HS-27A (cell line): ENCODE results near the gene C10orf67.

Experiments
- DNase-seq: peaks from one replicate; pipeline ENCODE4 v3.0.0-alpha.2; 2012; ENCODE audit warnings: low read depth, missing footprints

C10orf67 gene

DNA sequence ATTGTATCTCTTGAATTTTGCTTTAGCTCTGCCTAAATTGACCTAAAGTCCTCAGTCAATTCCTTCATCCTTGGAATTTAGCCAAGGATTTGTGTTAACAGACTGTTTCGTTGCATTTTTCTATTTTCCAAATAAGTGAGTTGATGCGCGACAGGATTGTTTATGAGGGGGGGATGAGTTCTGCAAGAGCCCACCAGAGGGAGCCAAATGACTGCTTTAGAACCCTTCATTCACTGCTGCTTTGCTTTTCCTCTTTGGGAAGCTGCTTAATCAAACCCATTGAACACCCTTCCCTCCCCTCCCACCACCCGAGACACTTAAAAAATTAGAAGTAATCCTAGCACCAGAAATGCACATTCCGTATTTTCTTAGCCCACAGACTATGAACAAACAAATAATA lies 186.2 kb downstream of the C10orf67 start:
- peak; percentile 14 for DNase-seq

GRCh38 chr10:23157691-23158369 lies 186.8 kb downstream of the C10orf67 start:
- DNase-seq = no peak

DNA sequence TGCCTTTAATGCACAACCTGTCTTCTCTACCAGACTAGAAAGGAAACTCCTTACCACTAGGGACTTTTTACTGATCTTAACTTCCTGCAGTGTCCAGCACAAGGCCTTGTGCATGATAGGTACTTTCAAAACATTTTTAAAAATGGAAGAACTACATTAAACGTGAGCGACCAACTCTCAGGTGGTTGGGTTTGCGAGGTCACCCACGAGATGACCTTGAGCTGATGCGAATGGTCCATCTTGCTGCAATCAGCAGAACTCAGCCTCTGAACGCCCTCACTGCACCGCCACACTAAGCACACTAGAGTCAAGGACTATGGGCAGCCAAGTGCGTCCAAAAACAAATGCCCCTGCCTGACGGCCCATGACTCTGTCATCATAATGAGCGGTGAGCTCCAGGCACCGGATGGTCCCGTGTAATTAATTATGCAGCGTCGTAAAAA lies 187.3 kb downstream of the C10orf67 start:
- DNase-seq = no peak

GRCh38 chr10:23156447-23157150 lies 188.0 kb downstream of the C10orf67 start:
- DNase-seq = no peak

DNA sequence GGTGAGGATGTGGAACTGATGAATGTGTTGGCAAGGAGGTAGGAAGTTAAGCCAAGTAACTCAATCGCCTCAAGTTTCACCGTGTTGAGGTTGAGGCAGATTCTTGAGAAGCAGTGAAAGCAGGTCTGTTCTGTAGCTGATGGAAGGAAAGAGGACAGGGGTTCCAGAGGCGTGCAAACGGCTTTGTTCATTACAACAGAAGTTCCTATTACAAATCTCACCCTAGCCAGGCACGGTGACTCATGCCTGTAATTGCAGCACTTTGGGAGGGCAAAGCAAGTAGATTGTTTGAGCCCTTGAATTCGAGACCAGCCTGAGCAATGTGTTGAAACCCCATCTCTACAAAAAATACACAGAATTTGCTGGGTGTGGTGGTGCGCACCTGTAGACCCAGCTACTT lies 189.4 kb downstream of the C10orf67 start:
- no peak for DNase-seq
